Neural progenitor cell (in vitro differentiated cells): ENCODE results near the gene PDE1C.

Experiments used
- CTCF ChIP-seq: fragments of 200-600 bp; sonication (generic); IDR thresholded peaks from 2 replicates; pipeline ENCODE4 v1.5.1; 2017; ENCODE audit warnings: antibody characterized with exemption, mild to moderate bottlenecking
- EZH2 ChIP-seq: fragments of 200-600 bp; sonication (generic); IDR thresholded peaks from 2 replicates; pipeline ENCODE4 v1.6.1; 2017; ENCODE audit warnings: antibody characterized with exemption, mild to moderate bottlenecking, moderate library complexity
- EZH2phosphoT487 ChIP-seq: fragments of 200-600 bp; sonication (generic); IDR thresholded peaks from 2 replicates; pipeline ENCODE4 v1.6.1; 2017; ENCODE audit warnings: antibody characterized with exemption

- no peak for TF ChIP-seq EZH2phosphoT487
- no peak for TF ChIP-seq CTCF
- TF ChIP-seq EZH2, result no peak
Observed at GRCh38 chr7:32032211-32032610, 38.0 kb downstream of the PDE1C start.
